Naive thymus-derived CD4-positive, alpha-beta T cell (primary cell): ENCODE results near the gene ANKK1. TPM values are rescaled to one million over a fixed set of nuclear protein-coding genes. Genes with fewer than 3 reads are reported as not detected.

Source experiments
- ATAC-seq: fragments of 150-1000 bp; cut with Tn5 transposase; 2 replicates; pipeline ENCODE4 v1.10.0; 2021; ENCODE audit warnings: mild to moderate bottlenecking, moderate library complexity
- CTCF ChIA-PET: fragments of 350-600 bp; sonication (Branson Sonifier 250); formaldehyde crosslinking; loops from one replicate; lab custom pipeline; 2021; ENCODE audit warnings: antibody characterized with exemption; lab: Charles Lee
- POLR2A ChIA-PET: fragments of 350-600 bp; sonication (Branson Sonifier 250); formaldehyde crosslinking; loops from one replicate; lab custom pipeline; 2021; ENCODE audit warnings: antibody characterized with exemption, inconsistent platforms; lab: Charles Lee
- DNase-seq, 9 donors: peaks; one replicate each; pipeline versions ENCODE4 v3.0.0 to v3.0.0-alpha.2; 2020 to 2022; ENCODE audit warnings: mixed read lengths in 1 of 9
- H3K27ac ChIP-seq: one replicate; pipeline ENCODE4 v1.7.0; 2013; ENCODE audit warnings: mild to moderate bottlenecking, low read depth, low read length, moderate library complexity
- H3K27me3 ChIP-seq, 2 donors: one replicate each; pipeline ENCODE4 v1.7.0; 2013; ENCODE audit warnings: low read length in 2 of 2, mild to moderate bottlenecking in 2 of 2, moderate library complexity in 2 of 2; ENCODE audit not compliant: control insufficient read depth in 2 of 2, insufficient read depth in 2 of 2
- H3K36me3 ChIP-seq, 3 experiments: 1 replicate in 2 of 3; 2 replicates in 1 of 3; pipeline ENCODE4 v1.7.0; 2013; ENCODE audit warnings: low read length in 3 of 3, mild to moderate bottlenecking in 3 of 3, moderate library complexity in 1 of 3; ENCODE audit not compliant: insufficient read depth in 3 of 3, control insufficient read depth in 2 of 3
- H3K4me1 ChIP-seq, 2 donors: one replicate each; pipeline ENCODE4 v1.7.0; 2013; ENCODE audit warnings: low read length in 2 of 2, mild to moderate bottlenecking in 2 of 2, moderate library complexity in 1 of 2; ENCODE audit not compliant: control insufficient read depth in 2 of 2, insufficient read depth in 2 of 2
- H3K4me3 ChIP-seq: 2 replicates; pipeline ENCODE4 v1.7.0; 2013; ENCODE audit warnings: mild to moderate bottlenecking, low read length
- H3K9me3 ChIP-seq, 3 experiments: 1 replicate in 2 of 3; 2 replicates in 1 of 3; pipeline ENCODE4 v1.7.0; 2013; ENCODE audit warnings: low read length in 3 of 3; ENCODE audit not compliant: control insufficient read depth in 2 of 3
- H3K27ac Mint-ChIP-seq, 9 donors: one replicate each; pipeline ENCODE4 v1.8.0; 2020 to 2022; ENCODE audit warnings: mixed read lengths in 9 of 9, mild to moderate bottlenecking in 8 of 9, moderate library complexity in 5 of 9, inconsistent platforms in 2 of 9
- H3K27me3 Mint-ChIP-seq, 5 donors: one replicate each; pipeline ENCODE4 v1.8.0; 2021 to 2022; ENCODE audit warnings: mixed read lengths in 5 of 5, mild to moderate bottlenecking in 1 of 5
- H3K36me3 Mint-ChIP-seq, 5 donors: one replicate each; pipeline ENCODE4 v1.8.0; 2020 to 2022; ENCODE audit warnings: mixed read lengths in 5 of 5, mild to moderate bottlenecking in 3 of 5, inconsistent platforms in 1 of 5
- H3K4me1 Mint-ChIP-seq, 7 donors: one replicate each; pipeline ENCODE4 v1.8.0; 2020 to 2022; ENCODE audit warnings: mixed read lengths in 7 of 7, mild to moderate bottlenecking in 3 of 7, inconsistent platforms in 1 of 7
- H3K4me3 Mint-ChIP-seq, 10 donors: one replicate each; pipeline ENCODE4 v1.8.0; 2020 to 2022; ENCODE audit warnings: mild to moderate bottlenecking in 10 of 10, mixed read lengths in 10 of 10, moderate library complexity in 6 of 10, inconsistent platforms in 2 of 10
- H3K9me3 Mint-ChIP-seq, 11 donors: one replicate each; pipeline ENCODE4 v1.8.0; 2020 to 2022; ENCODE audit warnings: mixed read lengths in 11 of 11, mild to moderate bottlenecking in 4 of 11, inconsistent platforms in 1 of 11, moderate library complexity in 1 of 11
- intact Hi-C, 2 donors: fragments of 100-400 bp; cut with micrococcal nuclease; formaldehyde crosslinking; loops; one replicate each; pipeline ENCODE4 v1.15.1; 2023
- polyA plus RNA-seq, 2 donors: library from polyadenylated mRNA; unstranded; fragments of 300-500 nt; fragmentation: Illumina TruSeq; gene quantifications; one replicate each; pipeline ENCODE4 v1.2.3, GENCODE V29; 2021
- total RNA-seq, 6 experiments: library from RNA in 5 of 6; stranded (reverse) in 5 of 6; gene quantifications; 1 replicate in 5 of 6; 2 replicates in 1 of 6; pipeline ENCODE4 v1.2.3 and lab custom pipeline; 2021 to 2026

Gene ANKK1
- total and polyA plus RNA-seq, 7 experiments from 2014 or later, result 0.24 to 4.2 (median 3.0) TPM; not detected in 1

DNA sequence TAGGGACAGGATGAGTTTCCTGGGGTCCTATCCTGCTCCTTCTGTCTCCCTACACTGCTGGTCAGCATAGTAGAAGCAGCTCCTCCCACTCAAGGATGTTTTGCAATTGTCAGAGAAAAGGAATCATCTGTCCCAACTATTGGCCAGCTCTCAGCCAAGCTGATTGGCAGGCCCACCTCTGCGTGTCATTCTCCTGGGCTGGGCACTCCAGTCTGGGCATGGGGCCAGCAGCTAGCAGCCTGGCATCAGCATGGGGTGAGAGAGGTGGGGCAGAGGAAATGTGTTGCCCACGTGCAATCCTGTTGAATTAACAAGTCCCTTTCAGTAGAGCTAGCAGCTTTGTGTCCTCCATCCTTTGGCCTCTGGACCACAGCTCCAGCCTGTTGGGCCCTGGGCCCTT, 14.1 kb downstream of the ANKK1 start:
- Mint-ChIP-seq H3K36me3 (no peaks in the 10 kb centered on the region), H3K4me3 (no peak overlapping the region), H3K27ac (no peak overlapping the region), H3K9me3 (no peaks in the 10 kb centered on the region), H3K4me1 (no peaks in the 10 kb centered on the region), H3K27me3 (no peaks in the 10 kb centered on the region)
- ATAC-seq (no peak), DNase-seq (no peak)
- H3K27me3 ChIP-seq, result no peaks in the 10 kb centered on the region
- intact Hi-C loops, result no loop called here
- ChIA-PET CTCF (interaction anchor here (0.6 kb wide), 1 partner anchor 1497 kb away, joined by 3 read pairs; no protein-coding TSS in a partner anchor), POLR2A (no interaction called here)
- H3K4me3 ChIP-seq, result no peak overlapping the region
- no peak overlapping the region for H3K27ac ChIP-seq
- no peaks in the 10 kb centered on the region for H3K9me3 ChIP-seq
- H3K4me1 ChIP-seq, result no peaks in the 10 kb centered on the region
- H3K36me3 ChIP-seq, result no peaks in the 10 kb centered on the region

DNA sequence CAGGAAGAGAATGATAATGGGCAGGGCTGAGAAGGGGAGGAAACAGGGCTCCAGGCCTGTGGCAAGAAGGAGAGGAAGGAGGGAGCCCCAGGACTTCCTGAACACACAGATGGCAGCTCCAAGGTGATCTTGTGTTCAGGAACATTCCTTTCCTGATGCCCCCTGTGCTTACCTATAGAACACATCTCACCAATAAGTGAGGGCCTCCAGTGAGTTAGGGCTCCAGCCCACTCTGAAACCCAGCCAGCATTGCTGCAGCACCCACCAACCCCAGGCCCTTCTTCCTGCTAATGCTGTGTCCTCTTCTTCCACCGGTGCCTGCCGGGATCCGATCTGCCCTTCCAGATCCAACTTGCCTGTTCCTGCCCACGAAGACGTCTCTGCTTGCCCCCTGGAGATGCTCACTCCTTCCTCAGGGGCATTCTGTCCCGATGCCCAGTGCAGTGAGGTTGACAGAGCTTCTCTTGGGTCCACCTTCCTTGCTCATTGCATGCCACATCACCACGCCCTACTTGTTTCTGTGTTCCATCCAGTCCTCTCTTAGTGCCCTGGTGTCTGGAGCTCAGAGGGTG, 17.4 kb downstream of the ANKK1 start:
- Mint-ChIP-seq H3K27me3 (peaks cover 0 to 5% (median 0%) of the 10 kb centered on the region in 5 donors), H3K4me3 (no peak overlapping the region), H3K9me3 (no peaks in the 10 kb centered on the region), H3K27ac (no peak overlapping the region), H3K36me3 (no peaks in the 10 kb centered on the region), H3K4me1 (no peaks in the 10 kb centered on the region)
- ChIA-PET POLR2A (no interaction called here), CTCF (no interaction called here)
- DNase-seq, result no peak
- intact Hi-C loops, result no loop called here
- Histone ChIP-seq H3K9me3 (no peaks in the 10 kb centered on the region), H3K27ac (no peak overlapping the region), H3K36me3 (no peaks in the 10 kb centered on the region), H3K27me3 (no peaks in the 10 kb centered on the region), H3K4me3 (no peak overlapping the region), H3K4me1 (no peaks in the 10 kb centered on the region)
- ATAC-seq, result no peak

DNA sequence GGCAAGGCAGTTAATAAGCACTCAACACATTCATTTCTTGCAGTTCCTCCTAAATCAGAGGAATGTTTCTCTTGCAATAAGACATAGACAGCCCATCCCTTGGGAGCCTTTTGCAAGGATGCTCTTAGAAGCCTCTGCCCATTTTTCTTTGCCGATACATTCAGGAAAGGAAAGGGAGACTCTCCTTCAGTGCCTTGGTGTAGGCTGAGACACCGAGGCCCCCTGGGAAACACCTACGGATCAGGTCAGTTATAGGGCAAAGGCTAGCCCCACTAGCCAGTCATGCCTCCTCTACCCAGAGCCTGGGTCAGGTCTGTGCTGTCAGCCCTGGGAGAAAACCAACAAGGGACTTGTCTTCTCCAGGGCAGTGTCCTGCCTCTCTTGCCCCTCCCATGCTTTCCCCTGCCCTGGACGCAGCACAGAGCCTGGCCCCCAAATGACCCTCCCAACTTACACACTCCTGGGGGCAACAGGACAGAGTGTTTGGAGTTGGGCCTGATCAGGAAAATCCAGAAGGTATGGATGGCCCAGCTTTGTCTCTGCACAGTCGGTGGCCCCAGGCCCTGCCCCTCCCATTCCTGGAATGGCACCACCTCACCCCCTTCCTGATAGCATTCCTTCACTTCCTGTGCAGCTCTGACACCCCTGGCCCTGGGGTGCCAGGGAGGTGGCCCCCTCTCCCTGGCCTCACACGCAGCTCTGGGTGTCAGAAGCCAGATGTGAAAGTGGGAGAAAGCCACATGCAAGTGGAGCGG, 18.3 kb downstream of the ANKK1 start:
- Histone ChIP-seq H3K4me1 (no peaks in the 10 kb centered on the region), H3K36me3 (no peaks in the 10 kb centered on the region), H3K9me3 (no peaks in the 10 kb centered on the region), H3K27me3 (no peaks in the 10 kb centered on the region), H3K4me3 (no peak overlapping the region), H3K27ac (no peak overlapping the region)
- Mint-ChIP-seq H3K4me3 (no peak overlapping the region), H3K27ac (no peak overlapping the region), H3K4me1 (no peaks in the 10 kb centered on the region), H3K36me3 (no peaks in the 10 kb centered on the region), H3K9me3 (no peaks in the 10 kb centered on the region), H3K27me3 (peaks cover 0 to 9% (median 0%) of the 10 kb centered on the region in 5 donors)
- DNase-seq, result no peak
- POLR2A ChIA-PET, result no interaction called here
- intact Hi-C loops, result no loop called here
- no peak for ATAC-seq
- CTCF ChIA-PET, result no interaction called here

DNA sequence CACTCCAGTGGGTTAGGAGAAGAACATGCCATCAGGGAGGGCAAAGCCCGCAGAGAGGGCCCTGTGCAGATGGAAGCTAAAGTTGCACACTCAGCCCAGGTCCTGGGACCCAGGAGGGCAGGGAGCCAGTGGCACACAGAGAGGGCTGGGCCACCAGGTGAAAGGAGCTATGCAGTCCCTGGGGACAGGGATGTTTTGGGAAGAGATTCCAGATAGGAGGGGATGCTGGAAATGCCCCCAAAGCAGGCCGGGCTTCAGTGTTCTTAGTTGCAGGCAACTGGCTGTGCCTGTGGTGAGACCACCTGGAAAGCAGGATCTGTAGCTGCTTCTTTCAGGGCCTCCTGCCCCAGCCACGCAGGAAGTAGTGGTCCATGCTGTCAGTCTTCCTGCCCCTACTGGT, 19.6 kb downstream of the ANKK1 start:
- Histone ChIP-seq H3K4me3 (no peak overlapping the region), H3K9me3 (no peaks in the 10 kb centered on the region), H3K36me3 (no peaks in the 10 kb centered on the region), H3K27ac (no peak overlapping the region), H3K27me3 (no peaks in the 10 kb centered on the region), H3K4me1 (no peaks in the 10 kb centered on the region)
- ChIA-PET POLR2A (no interaction called here), CTCF (no interaction called here)
- Mint-ChIP-seq H3K27me3 (peaks cover 0 to 12% (median 5%) of the 10 kb centered on the region in 5 donors), H3K4me1 (no peaks in the 10 kb centered on the region), H3K27ac (no peak overlapping the region), H3K9me3 (no peaks in the 10 kb centered on the region), H3K4me3 (no peak overlapping the region), H3K36me3 (no peaks in the 10 kb centered on the region)
- intact Hi-C loops, result no loop called here
- ATAC-seq (no peak), DNase-seq (no peak)

DNA sequence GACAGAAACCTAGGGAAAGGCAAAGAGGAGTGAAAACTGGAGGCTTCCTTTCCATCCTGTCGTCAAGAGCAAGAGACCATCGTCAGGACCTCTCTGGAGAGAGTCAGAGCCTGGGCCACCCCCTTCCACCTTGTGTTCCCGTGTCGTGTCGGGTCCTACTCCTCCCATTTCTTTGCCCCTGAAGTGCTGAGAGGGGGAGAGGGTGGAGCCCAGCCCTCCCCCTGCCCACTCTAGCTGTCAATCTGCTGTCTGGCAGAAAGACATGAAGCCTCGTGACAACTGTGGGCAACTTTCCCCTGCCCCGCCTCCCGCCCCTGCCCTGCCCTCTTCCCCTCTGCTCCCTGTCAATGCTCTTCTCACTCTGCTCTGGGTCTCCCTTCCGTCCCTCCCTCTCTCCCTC, 20.6 kb downstream of the ANKK1 start:
- H3K27me3 Mint-ChIP-seq, result peaks cover 0 to 12% (median 5%) of the 10 kb centered on the region in 5 donors
- ChIA-PET CTCF (no interaction called here), POLR2A (no interaction called here)
- DNase-seq (no peak), ATAC-seq (no peak)
- H3K36me3 ChIP-seq, result no peaks in the 10 kb centered on the region
- no peaks in the 10 kb centered on the region for H3K9me3 Mint-ChIP-seq
- H3K4me3 Mint-ChIP-seq, result no peak overlapping the region
- intact Hi-C loops, result no loop called here
- no peak overlapping the region for H3K4me3 ChIP-seq
- no peak overlapping the region for H3K27ac Mint-ChIP-seq
- H3K27me3 ChIP-seq, result no peaks in the 10 kb centered on the region
- H3K4me1 Mint-ChIP-seq, result no peaks in the 10 kb centered on the region
- no peaks in the 10 kb centered on the region for H3K4me1 ChIP-seq
- H3K27ac ChIP-seq, result no peak overlapping the region
- H3K9me3 ChIP-seq, result no peaks in the 10 kb centered on the region
- H3K36me3 Mint-ChIP-seq, result no peaks in the 10 kb centered on the region

DNA sequence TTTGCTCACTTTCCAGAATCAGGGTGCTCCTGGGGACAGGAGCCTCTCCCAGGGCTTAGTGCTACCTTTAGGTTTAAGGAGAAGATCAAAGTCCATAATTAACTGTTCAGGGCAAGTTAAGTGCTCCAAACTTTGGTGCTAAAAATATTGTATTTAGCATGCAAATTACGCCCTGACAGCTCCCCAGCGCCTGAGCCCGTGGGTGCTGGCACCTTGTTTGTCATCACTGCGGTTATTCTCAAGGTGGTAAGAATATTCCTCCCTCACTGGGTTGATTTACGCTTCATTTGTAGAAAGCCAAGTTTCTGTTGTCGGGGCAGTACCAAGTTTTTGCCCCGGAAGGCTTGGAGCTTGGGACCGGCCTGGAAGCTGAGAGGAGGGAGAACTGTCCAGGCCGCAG, 21.3 kb downstream of the ANKK1 start:
- ChIA-PET POLR2A (no interaction called here), CTCF (no interaction called here)

DNA sequence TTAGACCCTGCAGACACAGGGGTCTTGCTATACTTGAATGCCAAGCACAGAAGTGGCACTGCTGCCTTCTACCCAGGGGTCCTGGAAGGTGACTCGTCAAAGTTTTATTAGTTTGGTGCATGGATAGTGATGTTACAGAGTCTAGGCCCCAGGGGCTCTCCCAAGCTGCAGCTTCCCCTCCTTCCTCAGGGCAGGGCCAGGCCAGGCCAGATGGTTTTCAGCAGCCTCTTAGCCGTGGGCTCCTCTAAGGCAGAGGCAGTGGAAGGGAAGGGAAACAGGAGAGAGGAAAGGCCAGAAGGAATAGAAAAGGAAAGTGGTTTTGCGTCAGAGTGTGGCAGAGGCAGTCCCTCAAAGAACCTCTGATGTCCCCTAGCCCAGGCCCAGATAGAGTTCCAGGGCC, 21.9 kb downstream of the ANKK1 start:
- no peak for ATAC-seq
- no peaks in the 10 kb centered on the region for H3K27me3 ChIP-seq
- no peak overlapping the region for H3K27ac ChIP-seq
- H3K4me1 ChIP-seq, result no peaks in the 10 kb centered on the region
- Mint-ChIP-seq H3K4me1 (no peaks in the 10 kb centered on the region), H3K9me3 (no peaks in the 10 kb centered on the region), H3K27ac (no peak overlapping the region), H3K4me3 (peak overlapping the region in 1 of 10 donors; percentile 1), H3K27me3 (peaks cover 0 to 12% (median 5%) of the 10 kb centered on the region in 5 donors), H3K36me3 (no peaks in the 10 kb centered on the region)
- ChIA-PET POLR2A (no interaction called here), CTCF (no interaction called here)
- intact Hi-C loops, result no loop called here
- H3K9me3 ChIP-seq, result no peaks in the 10 kb centered on the region
- no peak for DNase-seq
- H3K36me3 ChIP-seq, result no peaks in the 10 kb centered on the region
- no peak overlapping the region for H3K4me3 ChIP-seq

More for the DNA sequence above, 21.3 kb downstream of the ANKK1 start:
- H3K4me1 ChIP-seq, result no peaks in the 10 kb centered on the region
- H3K36me3 Mint-ChIP-seq, result no peaks in the 10 kb centered on the region
- no peak overlapping the region for H3K4me3 ChIP-seq
- H3K9me3 ChIP-seq, result no peaks in the 10 kb centered on the region
- no peak for ATAC-seq
- no peaks in the 10 kb centered on the region for H3K36me3 ChIP-seq
- no peak overlapping the region for H3K4me3 Mint-ChIP-seq
- intact Hi-C loops, result no loop called here
- H3K27me3 Mint-ChIP-seq, result peaks cover 0 to 12% (median 5%) of the 10 kb centered on the region in 5 donors
- H3K4me1 Mint-ChIP-seq, result no peaks in the 10 kb centered on the region
- H3K9me3 Mint-ChIP-seq, result no peaks in the 10 kb centered on the region
- H3K27me3 ChIP-seq, result no peaks in the 10 kb centered on the region
- no peak overlapping the region for H3K27ac ChIP-seq
- no peak for DNase-seq
- no peak overlapping the region for H3K27ac Mint-ChIP-seq
